Measurements from ENCODE around the gene SUSD4. TPM values are rescaled to one million over a fixed set of nuclear protein-coding genes. Genes with fewer than 3 reads are reported as not detected.

The SUSD4 gene
- total and polyA plus RNA-seq, 9 of the 15 experiments (the other 6 are each of a cell fraction or from before 2014, with no cell fraction given) = 0.06 to 1.7 (median 0.09) TPM; not detected in 4

GRCh38 chr1:223289621-223290020 lies 74.4 kb downstream of the SUSD4 start (continued):
- TF ChIP-seq, protein P1, sequence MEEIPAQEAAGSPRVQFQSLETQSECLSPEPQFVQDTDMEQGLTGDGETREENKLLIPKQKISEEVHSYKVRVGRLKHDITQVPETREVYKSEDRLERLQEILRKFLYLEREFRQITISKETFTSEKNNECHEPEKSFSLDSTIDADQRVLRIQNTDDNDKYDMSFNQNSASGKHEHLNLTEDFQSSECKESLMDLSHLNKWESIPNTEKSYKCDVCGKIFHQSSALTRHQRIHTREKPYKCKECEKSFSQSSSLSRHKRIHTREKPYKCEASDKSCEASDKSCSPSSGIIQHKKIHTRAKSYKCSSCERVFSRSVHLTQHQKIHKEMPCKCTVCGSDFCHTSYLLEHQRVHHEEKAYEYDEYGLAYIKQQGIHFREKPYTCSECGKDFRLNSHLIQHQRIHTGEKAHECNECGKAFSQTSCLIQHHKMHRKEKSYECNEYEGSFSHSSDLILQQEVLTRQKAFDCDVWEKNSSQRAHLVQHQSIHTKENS (CRISPR knock-in tag; IDR thresholded peaks at IDR 0.05) = 0 out of 2 replicates have a peak, but pooled peaks have one; percentile 43
- TF ChIP-seq SMAD1 (IDR thresholded peaks at IDR 0.05; ENCODE audit: low read depth, low read length, partially characterized antibody) = no peak

GRCh38 chr1:223288826-223289225 lies 75.2 kb downstream of the SUSD4 start:
- H3K9me3 ChIP-seq (replicated peaks; ENCODE audit: control insufficient read depth, insufficient read depth, low read depth, low read length) = no peaks in the 10 kb centered on the region
- no peak overlapping the region for H3K27ac ChIP-seq (ENCODE audit: extremely low read depth, low read depth, low read length)
- H3K9me1 ChIP-seq (ENCODE audit: control insufficient read depth, insufficient read depth, low read length) = no peaks in the 10 kb centered on the region
- DNase-seq (ENCODE audit: extremely low read depth in 1 of 4, low spot score in 3 of 4) = no peak
- no TSS peak for BruUV-seq (replicated peaks)
- ChIA-PET CTCF (ENCODE audit: low intra/inter-chr PET ratio) (no interaction called here), POLR2A (interaction anchor here (1.1 kb wide), 1 partner anchor 9 kb away, joined by 3 read pairs; no protein-coding TSS in a partner anchor)
- no peak overlapping the region for H2AFZ ChIP-seq (ENCODE audit: low read depth, low read length)
- no peak for FAIRE-seq
- peaks cover 4 to 27% of the 10 kb centered on the region in 2 experiments; a peak in 4 of 5 replicates for H3K27me3 ChIP-seq (ENCODE audit: control insufficient read depth in 2 of 2, insufficient read depth in 2 of 2, low read length in 2 of 2)
- H3K4me2 ChIP-seq (ENCODE audit: insufficient read depth, low read length) = no peak overlapping the region
- in situ Hi-C loops (cut with MboI) = no loop called here
- intact Hi-C loops (cut with micrococcal nuclease) = no loop called here
- WGBS (ENCODE audit: insufficient coverage, low coverage, missing lambda C conversion rate) = 9% methylated on average over 5 of the region's 5 CpGs
- no peaks in the 10 kb centered on the region for H3K36me3 ChIP-seq (ENCODE audit: control insufficient read depth, insufficient read depth, low read length)
- no peak overlapping the region for H3K4me3 ChIP-seq
- H3K79me2 ChIP-seq (ENCODE audit: control insufficient read depth, insufficient read depth, low read length) = no peaks in the 10 kb centered on the region
- no peak overlapping the region for H3K9ac ChIP-seq (ENCODE audit: insufficient read depth in 1 of 2, low read depth in 2 of 2, low read length in 2 of 2)
- no peaks in the 10 kb centered on the region for H4K20me1 ChIP-seq (replicated peaks; ENCODE audit: control insufficient read depth, insufficient read depth, low read length)
- no peak for ATAC-seq
- H3K4me1 ChIP-seq (replicated peaks in 1 of 2; ENCODE audit: control insufficient read depth in 2 of 2, insufficient read depth in 2 of 2, low read length in 2 of 2) = no peaks in the 10 kb centered on the region
- TF ChIP-seq, protein P2, sequence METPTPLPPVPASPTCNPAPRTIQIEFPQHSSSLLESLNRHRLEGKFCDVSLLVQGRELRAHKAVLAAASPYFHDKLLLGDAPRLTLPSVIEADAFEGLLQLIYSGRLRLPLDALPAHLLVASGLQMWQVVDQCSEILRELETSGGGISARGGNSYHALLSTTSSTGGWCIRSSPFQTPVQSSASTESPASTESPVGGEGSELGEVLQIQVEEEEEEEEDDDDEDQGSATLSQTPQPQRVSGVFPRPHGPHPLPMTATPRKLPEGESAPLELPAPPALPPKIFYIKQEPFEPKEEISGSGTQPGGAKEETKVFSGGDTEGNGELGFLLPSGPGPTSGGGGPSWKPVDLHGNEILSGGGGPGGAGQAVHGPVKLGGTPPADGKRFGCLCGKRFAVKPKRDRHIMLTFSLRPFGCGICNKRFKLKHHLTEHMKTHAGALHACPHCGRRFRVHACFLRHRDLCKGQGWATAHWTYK (CRISPR knock-in tag; IDR thresholded peaks at IDR 0.05) = no peak
- TF ChIP-seq, protein P3, sequence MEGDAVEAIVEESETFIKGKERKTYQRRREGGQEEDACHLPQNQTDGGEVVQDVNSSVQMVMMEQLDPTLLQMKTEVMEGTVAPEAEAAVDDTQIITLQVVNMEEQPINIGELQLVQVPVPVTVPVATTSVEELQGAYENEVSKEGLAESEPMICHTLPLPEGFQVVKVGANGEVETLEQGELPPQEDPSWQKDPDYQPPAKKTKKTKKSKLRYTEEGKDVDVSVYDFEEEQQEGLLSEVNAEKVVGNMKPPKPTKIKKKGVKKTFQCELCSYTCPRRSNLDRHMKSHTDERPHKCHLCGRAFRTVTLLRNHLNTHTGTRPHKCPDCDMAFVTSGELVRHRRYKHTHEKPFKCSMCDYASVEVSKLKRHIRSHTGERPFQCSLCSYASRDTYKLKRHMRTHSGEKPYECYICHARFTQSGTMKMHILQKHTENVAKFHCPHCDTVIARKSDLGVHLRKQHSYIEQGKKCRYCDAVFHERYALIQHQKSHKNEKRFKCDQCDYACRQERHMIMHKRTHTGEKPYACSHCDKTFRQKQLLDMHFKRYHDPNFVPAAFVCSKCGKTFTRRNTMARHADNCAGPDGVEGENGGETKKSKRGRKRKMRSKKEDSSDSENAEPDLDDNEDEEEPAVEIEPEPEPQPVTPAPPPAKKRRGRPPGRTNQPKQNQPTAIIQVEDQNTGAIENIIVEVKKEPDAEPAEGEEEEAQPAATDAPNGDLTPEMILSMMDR (IDR thresholded peaks at IDR 0.05 in 2 of 3, conservative IDR thresholded peaks at IDR 0.05 in 1 of 3; ENCODE audit: insufficient read depth in 2 of 3, low read depth in 1 of 3, low read length in 3 of 3) = no peak
- TF ChIP-seq ZNF133 (CRISPR knock-in tag; IDR thresholded peaks at IDR 0.05) (no peak), SP1 (CRISPR knock-in tag; IDR thresholded peaks at IDR 0.05) (no peak), CHD2 (IDR thresholded peaks at IDR 0.05; ENCODE audit: low read depth, low read length) (no peak), TAF15 (IDR thresholded peaks at IDR 0.05; ENCODE audit: low read depth, low read length) (no peak), DNMT1 (IDR thresholded peaks at IDR 0.05) (no peak)
- TF ChIP-seq, protein P4, sequence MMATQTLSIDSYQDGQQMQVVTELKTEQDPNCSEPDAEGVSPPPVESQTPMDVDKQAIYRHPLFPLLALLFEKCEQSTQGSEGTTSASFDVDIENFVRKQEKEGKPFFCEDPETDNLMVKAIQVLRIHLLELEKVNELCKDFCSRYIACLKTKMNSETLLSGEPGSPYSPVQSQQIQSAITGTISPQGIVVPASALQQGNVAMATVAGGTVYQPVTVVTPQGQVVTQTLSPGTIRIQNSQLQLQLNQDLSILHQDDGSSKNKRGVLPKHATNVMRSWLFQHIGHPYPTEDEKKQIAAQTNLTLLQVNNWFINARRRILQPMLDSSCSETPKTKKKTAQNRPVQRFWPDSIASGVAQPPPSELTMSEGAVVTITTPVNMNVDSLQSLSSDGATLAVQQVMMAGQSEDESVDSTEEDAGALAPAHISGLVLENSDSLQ (IDR thresholded peaks at IDR 0.05) = no peak

All from K562 (cell line).